ENCODE results near the gene ELP2.
"Not testable (repeated sequence)": the region's sequence is repeated elsewhere in the genome, so short reads cannot be mapped to it uniquely, and the experiment has no call there.

Gene ELP2

GRCh38 chr18:36157441-36157840, 27.7 kb downstream of the ELP2 start:
- peak; percentile 48 for DNase-seq (ENCODE audit: low read depth)
- TF ChIP-seq CTCF (conservative IDR thresholded peaks at IDR 0.05; ENCODE audit: low read length), result no peak
- no peak overlapping the region for H3K4me3 ChIP-seq (ENCODE audit: low read length)

GRCh38 chr18:36158266-36158867, 28.7 kb downstream of the ELP2 start:
- H3K4me3 ChIP-seq (ENCODE audit: low read length), result no peak overlapping the region
- DNase-seq (ENCODE audit: low read depth), result peak; percentile 77
- no peak for TF ChIP-seq CTCF (conservative IDR thresholded peaks at IDR 0.05; ENCODE audit: low read length)

GRCh38 chr18:36160959-36161371, 31.3 kb downstream of the ELP2 start:
- no peak overlapping the region for H3K4me3 ChIP-seq (ENCODE audit: low read length)
- DNase-seq (ENCODE audit: low read depth), result no peak
- no peak for TF ChIP-seq CTCF (conservative IDR thresholded peaks at IDR 0.05; ENCODE audit: low read length)

GRCh38 chr18:36162981-36163380, 33.3 kb downstream of the ELP2 start:
- DNase-seq (ENCODE audit: low read depth), result no peak
- H3K4me3 ChIP-seq (ENCODE audit: low read length), result no peak overlapping the region
- TF ChIP-seq CTCF (conservative IDR thresholded peaks at IDR 0.05; ENCODE audit: low read length), result no peak

GRCh38 chr18:36167692-36168218, 38.1 kb downstream of the ELP2 start:
- TF ChIP-seq CTCF (conservative IDR thresholded peaks at IDR 0.05; ENCODE audit: low read length), result no peak
- H3K4me3 ChIP-seq (ENCODE audit: low read length), result no peak overlapping the region
- no peak for DNase-seq (ENCODE audit: low read depth)

- H3K4me3 ChIP-seq (ENCODE audit: low read length); DNase-seq (ENCODE audit: low read depth): not testable (repeated sequence)
Measured at GRCh38 chr18:36168296-36168695, 38.6 kb downstream of the ELP2 start.

GRCh38 chr18:36169938-36170337, 40.2 kb downstream of the ELP2 start:
- H3K4me3 ChIP-seq (ENCODE audit: low read length), result no peak overlapping the region
- no peak for DNase-seq (ENCODE audit: low read depth)
- no peak for TF ChIP-seq CTCF (conservative IDR thresholded peaks at IDR 0.05; ENCODE audit: low read length)

Data from AG10803 (cell line).